NCI-H2171 treated with DMSO at 0.1 percent for 48 hours (cell line): ENCODE measurements around the gene NAA40.

Experiments
- DNase-seq: peaks from one replicate; lab custom pipeline; 2025; lab: John Stamatoyannopoulos, UW

NAA40 gene

GRCh38 chr11:63913866-63914830 lies 24.7 kb upstream of the NAA40 start:
- DNase-seq, result peak; percentile 38

- no peak for DNase-seq
These were observed 23.7 kb upstream of the NAA40 start for GRCh38 chr11:63914896-63915691.

GRCh38 chr11:63915961-63916836 lies 22.6 kb upstream of the NAA40 start:
- peak; percentile 59 for DNase-seq

DNA sequence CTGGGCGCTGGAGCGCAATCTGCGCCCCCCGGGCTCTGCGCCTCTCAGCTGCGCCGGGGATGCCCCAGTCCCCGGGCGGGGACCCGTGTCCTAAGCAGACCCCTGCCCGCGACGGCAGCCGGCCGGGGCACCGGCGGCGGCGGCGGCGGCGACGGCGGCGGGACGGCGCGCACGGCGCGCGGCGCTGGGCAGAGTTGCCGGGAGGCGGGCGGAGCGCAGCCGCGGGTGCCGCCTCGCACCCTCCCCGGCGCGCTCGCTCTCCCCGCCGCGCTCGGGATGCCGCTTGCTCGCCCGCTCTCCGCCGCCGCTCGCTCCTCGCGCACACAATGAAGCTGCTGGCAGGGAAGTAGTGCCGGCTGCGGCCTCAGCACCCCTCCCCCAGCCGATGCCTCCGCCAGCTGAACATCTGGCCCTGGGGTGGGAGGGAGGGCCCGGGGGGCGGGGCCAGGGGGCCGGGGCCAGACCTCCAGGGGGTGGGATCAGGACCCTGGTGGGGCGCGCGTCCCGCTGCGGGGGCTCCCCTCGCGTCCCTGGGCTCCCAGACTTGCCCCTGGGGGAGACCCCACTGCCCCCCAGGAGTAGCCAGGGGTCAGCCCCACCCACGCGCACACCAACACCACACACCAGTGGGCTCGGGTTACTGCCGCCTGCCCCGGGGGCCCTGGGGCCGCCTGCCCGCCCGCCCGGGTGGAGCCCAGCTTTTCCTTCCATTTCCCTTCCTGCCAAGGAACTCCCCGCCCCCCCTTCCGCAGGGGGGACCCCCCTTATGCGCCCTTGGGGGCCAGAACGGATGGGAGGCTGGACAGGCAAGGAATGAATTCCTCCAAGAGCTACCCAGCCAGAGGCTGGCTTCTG lies 21.7 kb upstream of the NAA40 start, which contains the start of gene RCOR2:
Gene RCOR2, minus strand, starts transcription at position 328 of the 855 bp plus-strand sequence. CDS start 708 bp downstream, outside the sequence.
- DNase-seq, result peak; percentile 84

- peak; percentile 96 for DNase-seq
These were observed 20.9 kb upstream of the NAA40 start for GRCh38 chr11:63917692-63918506.

- peak; percentile 88 for DNase-seq
These were observed 20.2 kb upstream of the NAA40 start for GRCh38 chr11:63918507-63919191.

DNA sequence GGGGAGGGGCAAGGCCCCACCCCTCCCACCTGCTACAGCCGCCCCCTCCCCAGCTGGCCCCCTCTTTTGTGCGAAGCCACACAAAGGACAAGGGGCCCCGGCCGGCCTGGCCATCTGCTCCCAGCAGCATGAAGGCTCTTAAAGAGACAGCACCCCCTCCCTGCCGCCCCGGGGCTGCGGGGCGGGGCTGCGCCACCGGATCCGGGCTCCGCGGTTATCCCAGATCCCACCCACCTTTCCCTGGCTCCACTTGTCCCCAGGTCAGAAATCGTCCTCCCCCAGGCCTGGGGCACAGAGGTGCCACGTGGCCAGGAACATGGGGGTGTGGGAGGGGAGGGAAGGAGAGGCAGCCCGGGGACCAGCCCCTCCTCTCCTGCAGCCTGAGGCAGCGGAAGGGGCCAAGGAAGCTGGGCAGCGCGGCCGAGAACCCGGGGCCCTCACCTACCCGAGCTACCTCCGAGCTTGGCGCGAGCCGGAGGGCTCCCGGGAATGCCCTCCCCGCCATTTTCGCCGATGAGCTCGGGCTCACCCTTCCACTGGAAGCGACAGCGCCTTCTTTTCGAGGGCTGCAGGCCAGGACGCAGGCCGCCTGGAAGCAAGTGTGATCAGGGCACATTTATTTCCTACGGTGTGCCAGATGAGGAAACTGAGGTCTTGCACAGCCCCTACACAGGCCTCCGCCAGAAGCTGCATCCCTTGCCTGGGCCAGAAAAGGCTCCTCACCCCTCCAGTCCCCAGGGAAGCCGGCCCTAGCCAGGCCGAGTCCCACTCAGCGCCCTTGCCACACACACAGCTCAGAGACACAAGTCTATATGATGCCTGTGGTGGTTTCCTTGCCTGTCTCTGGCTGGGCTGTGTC lies 19.3 kb upstream of the NAA40 start:
- peak; percentile 92 for DNase-seq

GRCh38 chr11:63920126-63920938 lies 18.5 kb upstream of the NAA40 start:
- DNase-seq, result peak; percentile 42

- DNase-seq, result no peak
These were observed 17.8 kb upstream of the NAA40 start for GRCh38 chr11:63920939-63921417.

- no peak for DNase-seq
These were observed 16.1 kb upstream of the NAA40 start for GRCh38 chr11:63922673-63923192.

DNA sequence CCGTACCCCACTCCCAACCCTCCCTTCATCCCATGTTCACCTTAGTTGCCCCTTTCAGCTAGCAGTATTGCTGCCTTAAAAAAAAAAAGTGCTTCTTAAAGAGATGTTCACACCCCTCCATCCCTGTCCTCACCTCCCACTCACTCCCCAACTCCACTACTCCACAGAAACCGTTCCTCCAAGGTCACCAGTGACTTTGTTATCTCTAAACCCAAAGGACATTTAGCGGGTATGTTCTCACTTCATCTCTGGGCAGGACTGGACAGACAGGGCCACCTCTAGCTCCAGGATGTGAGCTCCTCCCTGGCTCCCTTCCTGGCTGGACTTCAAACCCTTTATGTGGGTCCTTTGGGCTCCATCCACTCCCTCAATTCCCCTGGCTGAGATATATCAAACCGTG lies 15.5 kb upstream of the NAA40 start:
- DNase-seq, result no peak

- no peak for DNase-seq
These were observed 9.2 kb upstream of the NAA40 start for GRCh38 chr11:63929616-63930015.

- no peak for DNase-seq
These were observed 7.8 kb upstream of the NAA40 start for GRCh38 chr11:63931045-63931444.

GRCh38 chr11:63931876-63932275 lies 6.9 kb upstream of the NAA40 start:
- DNase-seq, result no peak

- DNase-seq, result no peak
These were observed 5.3 kb upstream of the NAA40 start for GRCh38 chr11:63933459-63933858.

DNA sequence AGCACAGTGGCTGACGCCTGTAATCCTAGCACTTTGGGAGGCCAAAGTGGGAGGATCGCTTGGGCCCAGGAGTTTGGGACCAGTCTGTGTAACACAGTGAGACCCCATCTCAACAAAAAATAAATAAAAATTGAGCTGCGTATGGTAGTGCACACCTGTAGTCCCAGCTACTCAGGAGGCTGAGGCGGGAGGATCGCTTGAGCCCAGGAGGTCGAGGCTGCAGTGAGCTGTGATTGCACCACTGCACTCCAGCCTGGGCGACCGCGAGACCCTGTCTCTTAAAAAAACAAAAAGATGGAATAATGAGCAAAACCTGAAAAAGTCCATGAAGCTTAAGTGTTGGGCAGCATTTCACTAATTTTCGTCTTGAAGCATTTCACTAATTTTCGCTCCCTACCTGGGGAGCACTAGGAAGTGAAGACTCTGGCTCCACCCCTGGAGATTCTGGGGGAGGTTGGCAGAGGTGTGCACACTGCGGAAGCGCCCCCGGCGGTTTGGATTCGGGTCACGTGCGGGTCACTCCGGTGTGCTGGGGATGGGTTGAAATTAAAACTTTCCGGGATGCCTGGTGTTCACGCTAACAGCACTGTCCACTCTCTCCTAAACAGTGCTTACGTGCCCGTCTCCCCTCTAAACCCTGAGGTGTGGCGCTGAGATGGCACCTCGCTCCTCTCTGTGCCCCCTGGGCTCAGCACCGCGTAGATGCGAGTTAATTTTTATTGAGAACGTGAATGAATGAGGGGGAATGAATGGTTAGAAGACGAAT lies 906 bp upstream of the NAA40 start:
- DNase-seq, result peak; percentile 70
